ENCODE results near the gene PTPRG. TPM values are rescaled to one million over a fixed set of nuclear protein-coding genes. Genes with fewer than 3 reads are reported as not detected.

Gene PTPRG
- total and polyA plus RNA-seq, 5 experiments from 2014 or later: not detected

- Mint-ChIP-seq H3K4me1 (no peaks in the 10 kb centered on the region), H3K9me3 (peaks cover 0 to 2% (median 0%) of the 10 kb centered on the region in 9 donors), H3K27me3 (peaks cover 0 to 16% (median 0%) of the 10 kb centered on the region in 5 donors), H3K27ac (no peak overlapping the region), H3K4me3 (no peak overlapping the region), H3K36me3 (no peaks in the 10 kb centered on the region)
- POLR2A ChIA-PET: no interaction called here
- DNase-seq: no peak
- no peak for ATAC-seq
These were observed 56.3 kb downstream of the PTPRG start for GRCh38 chr3:61617651-61618050.

DNA sequence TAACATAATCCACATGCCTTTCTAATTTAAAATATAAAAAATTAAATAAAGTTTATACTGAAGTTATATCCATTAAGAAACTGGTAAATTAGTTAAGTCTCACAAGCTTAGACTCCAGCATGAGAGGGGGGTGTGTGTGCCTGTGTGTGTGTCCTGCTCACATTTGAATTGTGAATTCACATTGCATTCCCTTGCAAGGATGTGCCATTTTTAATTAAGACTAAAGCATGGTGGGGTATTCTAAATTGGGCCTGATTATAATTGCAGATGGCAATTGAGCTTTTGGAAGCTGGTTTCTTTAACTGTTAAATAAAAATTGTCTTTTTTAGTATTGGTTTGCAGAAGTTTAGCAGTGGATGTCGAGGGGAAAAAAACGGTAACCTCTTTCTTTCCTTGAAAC lies 56.9 kb downstream of the PTPRG start:
- Mint-ChIP-seq H3K36me3 (no peaks in the 10 kb centered on the region), H3K9me3 (peaks cover 0 to 5% (median 0%) of the 10 kb centered on the region in 9 donors), H3K27ac (no peak overlapping the region), H3K4me3 (no peak overlapping the region), H3K4me1 (no peaks in the 10 kb centered on the region), H3K27me3 (peaks cover 0 to 16% (median 0%) of the 10 kb centered on the region in 5 donors)
- DNase-seq (no peak), ATAC-seq (no peak)
- POLR2A ChIA-PET: no interaction called here

DNA sequence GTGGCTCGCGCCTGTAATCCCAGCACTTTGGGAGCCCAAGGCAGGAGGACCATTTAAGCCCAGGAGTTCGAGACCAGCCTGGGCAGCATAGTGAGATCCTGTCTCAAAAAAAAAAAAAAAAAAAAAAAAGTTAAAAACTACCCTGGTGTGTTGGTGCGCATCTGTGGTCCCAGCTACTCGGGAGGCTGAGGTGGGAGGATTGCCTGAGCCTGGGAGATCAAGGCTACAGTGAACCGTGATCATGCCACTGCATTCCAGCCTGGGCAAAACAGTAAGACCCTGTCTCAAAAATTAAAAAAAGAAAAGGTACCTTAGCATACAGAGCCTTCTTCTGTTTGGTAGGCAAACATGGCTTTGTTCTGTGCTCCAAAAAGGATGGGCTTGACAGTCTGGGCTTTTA lies 57.5 kb downstream of the PTPRG start:
- Mint-ChIP-seq H3K27me3 (peaks cover 0 to 16% (median 0%) of the 10 kb centered on the region in 5 donors), H3K4me3 (no peak overlapping the region), H3K36me3 (no peaks in the 10 kb centered on the region), H3K9me3 (peaks cover 0 to 5% (median 0%) of the 10 kb centered on the region in 9 donors), H3K4me1 (no peaks in the 10 kb centered on the region), H3K27ac (no peak overlapping the region)
- ATAC-seq (no peak), DNase-seq (no peak)
- POLR2A ChIA-PET: no interaction called here

DNA sequence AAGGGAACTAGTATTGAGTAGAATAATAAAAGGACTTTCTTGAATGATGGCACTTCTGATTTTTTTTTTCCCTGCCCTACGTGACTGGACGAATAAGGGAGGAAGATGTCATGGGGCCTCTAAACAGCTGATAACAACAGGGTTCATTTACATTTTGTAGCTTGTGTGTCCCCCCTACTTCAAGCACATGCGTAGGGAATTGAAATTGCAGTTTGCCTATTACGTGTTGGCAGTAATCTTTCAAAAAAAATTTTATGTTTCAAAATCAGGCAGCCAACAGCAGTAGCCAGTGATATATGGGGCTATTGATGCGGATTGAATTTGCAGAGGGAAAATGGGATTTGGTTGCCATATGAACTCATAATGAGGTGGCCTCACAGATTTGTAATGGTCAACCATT lies 58.7 kb downstream of the PTPRG start:
- Mint-ChIP-seq H3K27ac (no peak overlapping the region), H3K36me3 (no peaks in the 10 kb centered on the region), H3K4me3 (no peak overlapping the region), H3K9me3 (peaks cover 0 to 5% (median 0%) of the 10 kb centered on the region in 9 donors), H3K4me1 (no peaks in the 10 kb centered on the region), H3K27me3 (peaks cover 0 to 16% (median 0%) of the 10 kb centered on the region in 5 donors)
- DNase-seq (no peak), ATAC-seq (no peak)
- POLR2A ChIA-PET: no interaction called here

GRCh38 chr3:61624300-61624699 lies 62.9 kb downstream of the PTPRG start:
- Mint-ChIP-seq H3K27me3 (peaks cover 0 to 17% (median 3%) of the 10 kb centered on the region in 5 donors), H3K9me3 (peaks cover 0 to 12% (median 2%) of the 10 kb centered on the region in 9 donors), H3K36me3 (no peaks in the 10 kb centered on the region), H3K4me1 (peaks cover 0 to 2% (median 0%) of the 10 kb centered on the region in 4 donors), H3K27ac (no peak overlapping the region), H3K4me3 (no peak overlapping the region)
- POLR2A ChIA-PET: no interaction called here
- DNase-seq (no peak), ATAC-seq (no peak)

DNA sequence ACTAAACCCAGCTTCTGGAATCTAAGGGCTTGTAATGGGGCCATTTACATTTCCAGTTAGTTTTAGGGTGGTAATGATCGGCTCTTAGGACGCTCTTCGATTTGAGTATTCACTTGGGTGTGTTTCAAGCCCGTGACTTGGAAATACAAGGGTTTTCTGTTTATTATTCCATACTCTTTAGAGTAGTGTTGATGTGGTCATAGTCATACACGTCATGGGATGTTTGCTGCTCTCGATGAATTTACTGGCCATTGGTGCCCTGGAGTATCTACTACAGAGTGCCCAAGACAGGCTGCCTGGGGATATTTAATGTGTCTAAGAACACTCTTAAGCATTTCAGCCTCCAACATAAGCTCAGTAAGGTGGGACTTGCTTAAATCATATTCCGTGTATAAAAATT lies 64.1 kb downstream of the PTPRG start:
- H3K27ac Mint-ChIP-seq: no peak overlapping the region
- DNase-seq (no peak), ATAC-seq (no peak)
- no peak overlapping the region for H3K4me3 Mint-ChIP-seq
- POLR2A ChIA-PET: no interaction called here
- peaks cover 0 to 2% (median 0%) of the 10 kb centered on the region in 4 donors for H3K4me1 Mint-ChIP-seq
- peaks cover 0 to 12% (median 2%) of the 10 kb centered on the region in 9 donors for H3K9me3 Mint-ChIP-seq
- no peaks in the 10 kb centered on the region for H3K36me3 Mint-ChIP-seq
- H3K27me3 Mint-ChIP-seq: peaks cover 0 to 19% (median 3%) of the 10 kb centered on the region in 5 donors

DNA sequence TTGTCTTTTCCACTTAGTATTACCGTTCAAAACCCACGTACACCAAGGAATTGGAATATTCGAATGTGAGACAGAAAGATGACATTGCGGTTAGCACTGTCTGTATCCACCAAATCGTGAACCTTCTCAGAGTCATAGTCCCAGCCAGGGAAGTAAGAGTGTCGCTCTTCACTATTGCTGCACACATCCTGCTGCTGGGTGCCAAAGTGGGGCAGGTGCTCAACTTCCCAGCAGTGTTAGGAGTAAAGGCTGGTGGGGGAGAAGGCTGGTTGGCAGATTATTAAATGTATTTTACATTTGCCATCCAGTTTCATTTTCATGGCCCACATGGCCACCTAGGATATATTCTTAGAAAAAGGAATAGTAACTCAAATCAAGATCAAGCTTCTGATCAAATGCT lies 65.1 kb downstream of the PTPRG start:
- Mint-ChIP-seq H3K9me3 (peaks cover 0 to 12% (median 2%) of the 10 kb centered on the region in 9 donors), H3K36me3 (no peaks in the 10 kb centered on the region), H3K4me1 (peaks cover 0 to 2% (median 0%) of the 10 kb centered on the region in 4 donors), H3K27ac (no peak overlapping the region), H3K4me3 (no peak overlapping the region), H3K27me3 (peaks cover 0 to 16% (median 3%) of the 10 kb centered on the region in 5 donors)
- POLR2A ChIA-PET: no interaction called here
- DNase-seq (no peak), ATAC-seq (no peak)

- no peak for ATAC-seq
- Mint-ChIP-seq H3K9me3 (peaks cover 0 to 12% (median 2%) of the 10 kb centered on the region in 9 donors), H3K4me1 (peaks cover 0 to 2% (median 0%) of the 10 kb centered on the region in 4 donors), H3K27me3 (peaks cover 0 to 12% (median 3%) of the 10 kb centered on the region in 5 donors), H3K4me3 (no peak overlapping the region), H3K27ac (no peak overlapping the region), H3K36me3 (no peaks in the 10 kb centered on the region)
- POLR2A ChIA-PET: no interaction called here
- no peak for DNase-seq
These were observed 66.4 kb downstream of the PTPRG start for GRCh38 chr3:61627768-61628185.

GRCh38 chr3:61628636-61629035 lies 67.3 kb downstream of the PTPRG start:
- H3K36me3 Mint-ChIP-seq: no peaks in the 10 kb centered on the region
- POLR2A ChIA-PET: no interaction called here
- DNase-seq (no peak), ATAC-seq (no peak)
- no peak overlapping the region for H3K27ac Mint-ChIP-seq
- peaks cover 0 to 2% (median 0%) of the 10 kb centered on the region in 4 donors for H3K4me1 Mint-ChIP-seq
- peaks cover 0 to 12% (median 0%) of the 10 kb centered on the region in 9 donors for H3K9me3 Mint-ChIP-seq
- H3K4me3 Mint-ChIP-seq: no peak overlapping the region
- H3K27me3 Mint-ChIP-seq: peaks cover 0 to 12% (median 6%) of the 10 kb centered on the region in 5 donors

DNA sequence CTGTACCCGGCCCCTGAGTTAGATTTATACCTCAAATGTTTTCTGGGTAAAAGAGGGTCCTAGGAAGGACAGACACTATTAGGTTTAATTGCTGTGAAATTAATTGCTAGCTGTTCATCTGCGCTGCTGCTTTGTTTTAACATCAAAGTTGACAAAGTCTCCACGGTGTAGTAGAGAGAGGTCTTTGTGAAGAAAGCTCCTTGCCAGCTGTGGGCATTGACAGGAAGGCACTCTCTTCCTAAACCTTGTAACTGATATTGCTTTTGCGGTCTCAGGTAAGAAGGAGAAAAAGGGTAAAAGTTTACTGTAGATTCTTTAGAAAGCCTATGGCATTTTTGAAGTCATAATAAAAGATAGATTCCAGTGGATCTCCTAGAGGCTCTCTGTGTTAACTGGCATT lies 68.1 kb downstream of the PTPRG start:
- peaks cover 0 to 2% (median 0%) of the 10 kb centered on the region in 4 donors for H3K4me1 Mint-ChIP-seq
- peaks cover 0 to 12% (median 6%) of the 10 kb centered on the region in 5 donors for H3K27me3 Mint-ChIP-seq
- no peak overlapping the region for H3K27ac Mint-ChIP-seq
- ATAC-seq (no peak), DNase-seq (no peak)
- no peak overlapping the region for H3K4me3 Mint-ChIP-seq
- POLR2A ChIA-PET: no interaction called here
- H3K9me3 Mint-ChIP-seq: peaks cover 0 to 12% (median 0%) of the 10 kb centered on the region in 9 donors
- no peaks in the 10 kb centered on the region for H3K36me3 Mint-ChIP-seq

GRCh38 chr3:61631108-61631769 lies 69.9 kb downstream of the PTPRG start:
- Mint-ChIP-seq H3K4me3 (no peak overlapping the region), H3K27ac (no peak overlapping the region), H3K9me3 (no peaks in the 10 kb centered on the region), H3K27me3 (peaks cover 0 to 9% (median 6%) of the 10 kb centered on the region in 5 donors), H3K36me3 (no peaks in the 10 kb centered on the region), H3K4me1 (no peaks in the 10 kb centered on the region)
- POLR2A ChIA-PET: no interaction called here
- DNase-seq (no peak), ATAC-seq (no peak)

GRCh38 chr3:61632568-61633175 lies 71.3 kb downstream of the PTPRG start:
- POLR2A ChIA-PET: no interaction called here
- no peak for DNase-seq
- ATAC-seq: no peak
- Mint-ChIP-seq H3K27me3 (peaks cover 0 to 12% (median 6%) of the 10 kb centered on the region in 5 donors), H3K27ac (no peak overlapping the region), H3K4me1 (no peaks in the 10 kb centered on the region), H3K4me3 (no peak overlapping the region), H3K9me3 (peaks cover 0 to 4% (median 0%) of the 10 kb centered on the region in 9 donors), H3K36me3 (no peaks in the 10 kb centered on the region)

GRCh38 chr3:61634678-61635077 lies 73.3 kb downstream of the PTPRG start:
- DNase-seq (no peak), ATAC-seq (no peak)
- H3K4me3 Mint-ChIP-seq: no peak overlapping the region
- POLR2A ChIA-PET: no interaction called here
- H3K4me1 Mint-ChIP-seq: no peaks in the 10 kb centered on the region
- no peak overlapping the region for H3K27ac Mint-ChIP-seq
- H3K27me3 Mint-ChIP-seq: peaks cover 0 to 11% (median 3%) of the 10 kb centered on the region in 5 donors
- peaks cover 0 to 4% (median 0%) of the 10 kb centered on the region in 9 donors for H3K9me3 Mint-ChIP-seq
- H3K36me3 Mint-ChIP-seq: no peaks in the 10 kb centered on the region
